Endothelial cell of umbilical vein (primary cell): ENCODE measurements around the gene SAE1. TPM values are rescaled to one million over a fixed set of nuclear protein-coding genes. Genes with fewer than 3 reads are reported as not detected.
A peak's percentile ranks its signal among the peaks of the same experiment; 100 is the strongest.
"Not testable (repeated sequence)": the region's sequence is repeated elsewhere in the genome, so short reads cannot be mapped to it uniquely, and the experiment has no call there.

Experiments
- BruUV-seq: library from RNA; stranded (reverse); fragments of 400-500 nt; replicated peaks from 2 replicates; lab custom pipeline; 2021; lab: Mats Ljungman, UMichigan
- CTCF ChIA-PET: fragments of 300-600, 350-600 bp; sonication (Branson Sonifier 250); formaldehyde crosslinking; loops from one replicate; lab custom pipeline; 2021; ENCODE audit warnings: antibody characterized with exemption, inconsistent platforms; lab: Charles Lee
- POLR2A ChIA-PET: fragments of 300-600, 350-600 bp; sonication (Branson Sonifier 250); formaldehyde crosslinking; loops from one replicate; lab custom pipeline; 2021; ENCODE audit warnings: antibody characterized with exemption, inconsistent platforms; lab: Charles Lee
- DNase-seq: peaks from one replicate; pipeline ENCODE4 v3.0.0-alpha.2; 2011; ENCODE audit warnings: low read depth, low spot score
- FAIRE-seq: peaks from 2 replicates; lab custom pipeline; 2011; peaks lifted over from hg19 to GRCh38; lab: Jason Lieb, UNC
- H2AFZ ChIP-seq: 2 replicates; pipeline ENCODE4 v1.6.0; 2012; ENCODE audit warnings: low read depth, low read length, control low read depth, inconsistent platforms
- H3K27ac ChIP-seq: 2 replicates; pipeline ENCODE4 v1.5.1; 2011; ENCODE audit warnings: low read depth, mild to moderate bottlenecking, control low read depth, low read length, moderate library complexity; ENCODE audit not compliant: insufficient read depth
- H3K27me3 ChIP-seq, 2 experiments: 2 replicates each; pipeline versions ENCODE4 v1.6.0 to v1.6.1; 2011; ENCODE audit warnings: low read length in 2 of 2, mixed read lengths in 1 of 2; ENCODE audit not compliant: control insufficient read depth in 2 of 2, insufficient read depth in 2 of 2
- H3K36me3 ChIP-seq, 2 experiments: 2 replicates in 1 of 2; 3 replicates in 1 of 2; pipeline ENCODE4 v1.5.1; 2011; ENCODE audit warnings: low read length in 2 of 2, mild to moderate bottlenecking in 1 of 2, moderate library complexity in 1 of 2; ENCODE audit not compliant: control insufficient read depth in 2 of 2, insufficient read depth in 2 of 2; ENCODE audit errors: extremely low read depth in 1 of 2
- H3K4me1 ChIP-seq: 3 replicates; pipeline ENCODE4 v1.5.1; 2011; ENCODE audit warnings: mild to moderate bottlenecking, low read length; ENCODE audit not compliant: control insufficient read depth, insufficient read depth; ENCODE audit errors: extremely low read depth
- H3K4me2 ChIP-seq: 2 replicates; pipeline ENCODE4 v1.6.1; 2011; ENCODE audit warnings: low read length, control low read depth, mixed read lengths; ENCODE audit not compliant: insufficient read depth
- H3K4me3 ChIP-seq, 3 experiments: fragments of 200-600 bp in 1 of 3; sonication (generic), shearing (Covaris generic) in 1 of 3; replicated peaks in 1 of 3; 2 replicates each; pipeline ENCODE4 v1.5.1; 2011 to 2016; ENCODE audit warnings: control low read depth in 3 of 3, low read length in 3 of 3, mild to moderate bottlenecking in 2 of 3, inconsistent platforms in 1 of 3, low read depth in 1 of 3, moderate library complexity in 1 of 3; ENCODE audit not compliant: insufficient read depth in 1 of 3
- H3K79me2 ChIP-seq: 2 replicates; pipeline ENCODE4 v1.6.0; 2012; ENCODE audit warnings: low read length, inconsistent platforms; ENCODE audit not compliant: control insufficient read depth, insufficient read depth
- H3K9ac ChIP-seq: replicated peaks from 2 replicates; pipeline ENCODE3; 2011; ENCODE audit warnings: low read length, control low read depth; ENCODE audit not compliant: insufficient read depth; ENCODE audit errors: extremely low read depth
- H3K9me1 ChIP-seq: replicated peaks from 3 replicates; pipeline ENCODE4 v1.6.0; 2011; ENCODE audit warnings: mild to moderate bottlenecking, low read length; ENCODE audit not compliant: control insufficient read depth, insufficient read depth; ENCODE audit errors: extremely low read depth
- H3K9me3 ChIP-seq: replicated peaks from 2 replicates; pipeline ENCODE4 v1.5.1; 2012; ENCODE audit warnings: low read length, inconsistent platforms; ENCODE audit not compliant: control insufficient read depth, insufficient read depth
- H4K20me1 ChIP-seq: replicated peaks from 2 replicates; pipeline ENCODE3; 2011; ENCODE audit warnings: mild to moderate bottlenecking, low read length; ENCODE audit not compliant: control insufficient read depth, insufficient read depth; ENCODE audit errors: extremely low read depth
- POLR2AphosphoS5 ChIP-seq: IDR thresholded peaks from 2 replicates; pipeline ENCODE4 v1.6.1; 2012; ENCODE audit warnings: low read depth, mild to moderate bottlenecking, control low read depth, low read length, moderate library complexity; ENCODE audit not compliant: insufficient read depth
- dilution Hi-C: fragments of 300-500 bp; cut with MboI; formaldehyde crosslinking; loops from one replicate; pipeline ENCODE4 v1.15.0; 2019; ENCODE audit warnings: low sequenced_read_pairs; ENCODE audit not compliant: extremely low pct_ligation_motif_present
- intact Hi-C: fragments of 100-400 bp; cut with micrococcal nuclease; formaldehyde crosslinking; loops from one replicate; pipeline ENCODE4 v1.10.0; 2022
- polyA plus RNA-seq, 4 experiments: library from polyadenylated mRNA; depleted of rRNA in 3 of 4; stranded (reverse) in 3 of 4; unstranded in 1 of 4; fragments of >200 nt; gene quantifications; 2 replicates each; pipeline versions ENCODE4 v1.2.1 to v1.2.3, GENCODE V29; 2011 to 2012; ENCODE audit warnings: missing spikeins in 1 of 4
- total RNA-seq: library from RNA; stranded (reverse); gene quantifications from 2 replicates; pipeline ENCODE4 v1.2.3, GENCODE V29; 2021
- TF ChIP-seq, protein P1 (sequence below), 2 donors: IDR thresholded peaks; 1 replicate in 1 of 2; 2 replicates in 1 of 2; pipeline ENCODE4 v1.5.1; 2011; ENCODE audit warnings: low read length in 2 of 2, mild to moderate bottlenecking in 2 of 2, moderate library complexity in 2 of 2, control low read depth in 1 of 2, inconsistent platforms in 1 of 2, low read depth in 1 of 2; ENCODE audit not compliant: insufficient read depth in 1 of 2; ENCODE audit errors: extremely low read depth in 1 of 2

The SAE1 gene
- total and polyA plus RNA-seq, 2 donors (not counting 3 experiments of a cell fraction or from before 2014, with no cell fraction given): 165 to 219 TPM

DNA sequence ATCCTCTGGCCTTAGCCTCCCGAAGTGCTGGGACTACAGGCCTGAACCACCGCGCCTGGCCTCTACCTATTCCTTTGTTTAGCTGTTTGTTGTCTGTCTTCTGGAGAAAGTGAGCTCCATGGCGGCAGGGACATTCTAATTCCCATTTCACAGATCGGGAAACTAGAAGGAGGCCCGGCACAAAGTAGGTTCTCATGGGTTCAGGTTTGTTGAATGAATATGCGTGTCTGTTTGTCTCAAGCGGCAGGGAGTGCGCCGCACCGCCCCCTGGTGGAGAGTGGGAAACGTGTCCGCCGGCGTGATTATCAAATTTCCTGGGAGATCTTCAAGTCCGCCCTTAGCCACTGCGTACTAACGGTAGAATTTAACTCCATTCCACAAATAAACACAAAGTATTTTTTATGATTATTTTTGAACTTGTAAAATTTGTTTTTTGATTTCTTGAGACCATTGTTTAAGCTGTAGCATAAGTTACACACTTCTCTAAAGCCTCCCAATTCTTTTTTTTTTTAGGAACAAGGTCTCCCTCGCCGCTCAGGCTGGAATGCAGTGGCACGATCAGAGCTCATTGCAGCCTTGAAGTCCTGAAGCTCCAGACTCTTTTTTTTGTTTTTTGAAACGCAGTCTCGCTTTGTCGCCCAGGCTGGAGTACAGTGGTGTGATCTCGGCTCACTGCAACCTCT is 116.8 kb downstream of the SAE1 start:
- POLR2A ChIA-PET: no interaction called here
- no TSS peak for BruUV-seq
- Histone ChIP-seq H4K20me1 (no peaks in the 10 kb centered on the region), H3K4me3 (no peak overlapping the region), H2AFZ (no peak overlapping the region), H3K27ac (no peak overlapping the region), H3K9ac (no peak overlapping the region), H3K9me3 (no peaks in the 10 kb centered on the region), H3K79me2 (no peaks in the 10 kb centered on the region), H3K36me3 (no peaks in the 10 kb centered on the region), H3K4me1 (peaks cover 9% of the 10 kb centered on the region), H3K4me2 (no peak overlapping the region), H3K9me1 (no peaks in the 10 kb centered on the region), H3K27me3 (no peaks in the 10 kb centered on the region)
- dilution Hi-C loops: no loop called here
- DNase-seq (peak; percentile 74), FAIRE-seq (no peak)
- intact Hi-C loops: no loop called here
- CTCF ChIA-PET: interaction anchor here (0.6 to 8.3 kb wide), 25 partner anchors 9 to 394 kb away, joined by 3 to 533 read pairs (median 3); partner anchors contain the start of genes CCDC9 and ZC3H4
- no peak for TF ChIP-seq POLR2AphosphoS5
- TF ChIP-seq, protein P1, sequence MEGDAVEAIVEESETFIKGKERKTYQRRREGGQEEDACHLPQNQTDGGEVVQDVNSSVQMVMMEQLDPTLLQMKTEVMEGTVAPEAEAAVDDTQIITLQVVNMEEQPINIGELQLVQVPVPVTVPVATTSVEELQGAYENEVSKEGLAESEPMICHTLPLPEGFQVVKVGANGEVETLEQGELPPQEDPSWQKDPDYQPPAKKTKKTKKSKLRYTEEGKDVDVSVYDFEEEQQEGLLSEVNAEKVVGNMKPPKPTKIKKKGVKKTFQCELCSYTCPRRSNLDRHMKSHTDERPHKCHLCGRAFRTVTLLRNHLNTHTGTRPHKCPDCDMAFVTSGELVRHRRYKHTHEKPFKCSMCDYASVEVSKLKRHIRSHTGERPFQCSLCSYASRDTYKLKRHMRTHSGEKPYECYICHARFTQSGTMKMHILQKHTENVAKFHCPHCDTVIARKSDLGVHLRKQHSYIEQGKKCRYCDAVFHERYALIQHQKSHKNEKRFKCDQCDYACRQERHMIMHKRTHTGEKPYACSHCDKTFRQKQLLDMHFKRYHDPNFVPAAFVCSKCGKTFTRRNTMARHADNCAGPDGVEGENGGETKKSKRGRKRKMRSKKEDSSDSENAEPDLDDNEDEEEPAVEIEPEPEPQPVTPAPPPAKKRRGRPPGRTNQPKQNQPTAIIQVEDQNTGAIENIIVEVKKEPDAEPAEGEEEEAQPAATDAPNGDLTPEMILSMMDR (IDR thresholded peaks at IDR 0.05; ENCODE audit: extremely low read depth in 1 of 2, insufficient read depth in 1 of 2, low read depth in 1 of 2, low read length in 2 of 2): peak; percentile 84 to 85

DNA sequence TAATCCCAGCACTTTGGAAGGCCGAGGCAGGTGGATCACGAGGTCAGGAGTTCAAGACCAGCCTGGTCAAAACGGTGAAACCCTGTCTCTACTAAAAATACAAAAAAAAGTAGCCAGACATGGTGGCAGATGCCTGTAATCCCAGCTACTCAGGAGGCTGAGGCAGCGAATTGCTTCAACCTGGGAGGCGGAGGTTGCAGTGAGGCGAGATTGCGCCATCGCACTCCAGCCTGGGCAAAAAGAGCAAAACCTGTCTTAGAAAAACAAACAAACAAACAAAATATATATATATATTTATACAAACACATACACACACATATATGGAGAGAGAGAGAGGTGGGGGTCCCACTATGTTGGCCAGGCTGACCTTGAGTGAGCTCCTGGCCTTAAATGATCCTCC is 122.4 kb downstream of the SAE1 start:
- H3K27ac ChIP-seq, H4K20me1 ChIP-seq, H3K79me2 ChIP-seq, H3K4me1 ChIP-seq, FAIRE-seq, H3K9me3 ChIP-seq, DNase-seq, H3K9me1 ChIP-seq, BruUV-seq, dilution Hi-C loops, H3K4me2 ChIP-seq, H3K36me3 ChIP-seq, H3K27me3 ChIP-seq, H3K9ac ChIP-seq, POLR2A ChIA-PET, H2AFZ ChIP-seq, intact Hi-C loops, H3K4me3 ChIP-seq: not testable (repeated sequence)
- CTCF ChIA-PET: interaction anchor here (1.4 kb wide), 2 partner anchors 9 to 240 kb away, joined by 5 to 8 read pairs; no protein-coding TSS in a partner anchor
